ES-I3 (cell line): ENCODE results near the gene RTCB.
A peak's percentile ranks its signal among the peaks of the same experiment; 100 is the strongest.

Experiments used
- H3K36me3 ChIP-seq: 2 replicates; pipeline ENCODE4 v1.6.1; 2013; ENCODE audit warnings: mild to moderate bottlenecking, low read length, control low read depth, moderate library complexity; ENCODE audit not compliant: insufficient read depth
- H3K4me1 ChIP-seq: 2 replicates; pipeline ENCODE4 v1.6.1; 2013; ENCODE audit warnings: mild to moderate bottlenecking, control low read depth, low read length; ENCODE audit not compliant: insufficient read depth
- H3K9ac ChIP-seq: 2 replicates; pipeline ENCODE4 v1.6.1; 2013; ENCODE audit warnings: low read depth, mild to moderate bottlenecking, low read length, moderate library complexity
- H3K9me3 ChIP-seq: 2 replicates; pipeline ENCODE4 v1.6.1; 2013; ENCODE audit warnings: mild to moderate bottlenecking, low read length, moderate library complexity; ENCODE audit not compliant: control insufficient read depth, insufficient read depth

Gene RTCB

GRCh38 chr22:32411829-32412592, at the start of gene RTCB:
TSS of gene RTCB (minus strand) at chr22:32412247. CDS start at chr22:32412156, 91 bp downstream.
- Histone ChIP-seq H3K9me3 (no peaks in the 10 kb centered on the region), H3K4me1 (peaks cover 5% of the 10 kb centered on the region; the same call in 1 of the 2 replicates), H3K9ac (peak within 1 kb of the TSS; percentile 97), H3K36me3 (peaks cover 21% of the 10 kb centered on the region)

DNA sequence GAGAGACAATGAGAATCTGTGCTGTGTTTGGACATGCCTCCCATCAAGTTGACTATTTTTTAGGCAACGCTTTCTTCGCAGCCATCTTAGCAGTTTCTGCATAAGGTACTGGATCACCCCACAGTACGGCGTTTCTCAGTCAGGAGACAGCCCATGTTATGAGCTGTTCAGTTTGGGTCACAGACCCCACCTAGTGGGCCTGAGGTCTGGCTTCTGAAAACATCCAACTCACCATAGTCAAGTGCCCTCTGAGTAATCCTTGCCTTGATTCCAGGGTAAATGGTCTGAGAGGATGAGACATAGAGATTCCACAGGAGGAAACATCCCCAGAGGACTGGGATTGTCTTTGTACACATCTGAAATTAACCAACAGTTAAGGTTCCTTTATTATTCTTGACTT, 45.0 kb upstream of the RTCB start:
- Histone ChIP-seq H3K4me1 (no peaks in the 10 kb centered on the region), H3K36me3 (no peaks in the 10 kb centered on the region), H3K9ac (no peak overlapping the region)

DNA sequence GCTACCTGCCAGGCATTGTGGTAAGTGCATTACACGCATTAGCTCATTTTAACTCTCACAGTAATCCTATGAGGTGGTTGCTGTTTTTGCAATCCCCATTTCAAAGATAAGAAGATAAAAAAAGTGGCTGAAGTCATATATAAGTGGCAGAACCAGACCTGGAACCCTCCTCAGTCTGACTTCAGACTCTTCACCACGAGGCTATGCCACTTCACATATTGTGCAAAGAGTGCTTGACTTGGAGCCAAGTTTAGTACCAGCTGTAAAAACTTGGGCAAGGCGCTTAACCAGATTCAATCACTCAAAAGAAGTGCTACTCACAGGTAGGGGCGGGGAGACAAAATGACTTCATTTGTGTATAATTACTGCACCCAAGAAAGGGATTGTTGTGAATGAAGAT, 36.9 kb upstream of the RTCB start:
- no peaks in the 10 kb centered on the region for H3K9me3 ChIP-seq
- H3K9ac ChIP-seq, result no peak overlapping the region
- no peaks in the 10 kb centered on the region for H3K36me3 ChIP-seq
- no peaks in the 10 kb centered on the region for H3K4me1 ChIP-seq

More for the DNA sequence above, 45.0 kb upstream of the RTCB start:
- no peaks in the 10 kb centered on the region for H3K9me3 ChIP-seq

GRCh38 chr22:32446321-32446720, 34.3 kb upstream of the RTCB start:
- Histone ChIP-seq H3K4me1 (no peaks in the 10 kb centered on the region), H3K36me3 (no peaks in the 10 kb centered on the region), H3K9ac (no peak overlapping the region), H3K9me3 (no peaks in the 10 kb centered on the region)

DNA sequence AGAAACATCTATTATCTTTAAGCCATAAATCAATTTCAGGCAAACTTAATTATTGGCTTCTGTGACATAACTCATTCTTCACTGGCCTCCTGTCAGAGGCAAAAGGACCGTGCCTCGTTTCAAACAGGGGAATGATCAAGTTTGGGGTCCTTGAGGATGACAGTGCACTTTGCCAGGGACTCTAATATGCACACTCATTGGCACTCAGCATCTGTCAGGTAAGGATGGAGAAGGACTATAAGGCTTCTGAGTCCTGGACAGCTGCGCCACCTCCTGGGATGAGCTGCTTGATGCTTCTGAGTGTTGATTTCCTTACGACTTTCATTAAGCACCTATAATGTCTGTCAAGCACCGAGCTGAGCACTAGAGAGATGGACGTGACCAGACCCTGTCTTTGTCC, 32.0 kb upstream of the RTCB start:
- Histone ChIP-seq H3K36me3 (no peaks in the 10 kb centered on the region), H3K9ac (no peak overlapping the region), H3K9me3 (no peaks in the 10 kb centered on the region), H3K4me1 (no peaks in the 10 kb centered on the region)

GRCh38 chr22:32430352-32430751, 18.3 kb upstream of the RTCB start:
- Histone ChIP-seq H3K9me3 (no peaks in the 10 kb centered on the region), H3K4me1 (no peaks in the 10 kb centered on the region)

DNA sequence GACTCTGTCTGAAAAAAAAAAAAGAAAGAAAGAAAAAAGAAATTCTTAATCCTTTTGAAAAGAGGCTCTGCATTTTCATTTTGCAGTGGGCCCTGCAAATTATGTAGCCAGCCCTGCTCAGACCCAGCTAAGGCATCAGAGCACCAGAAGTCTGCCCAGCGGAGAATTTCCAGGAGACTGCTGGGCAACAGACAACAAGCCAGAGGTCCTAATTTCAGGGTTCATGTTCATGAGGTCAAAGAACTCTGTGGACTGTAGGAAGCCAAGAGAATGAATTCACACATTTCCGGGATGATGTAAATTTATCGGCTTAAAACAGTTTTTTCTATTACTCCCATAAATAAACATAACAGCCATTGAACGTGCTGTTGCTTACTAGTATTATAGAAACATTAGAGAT, 14.8 kb upstream of the RTCB start:
- no peaks in the 10 kb centered on the region; the same call in 1 of the 2 replicates for H3K4me1 ChIP-seq
- no peaks in the 10 kb centered on the region for H3K9me3 ChIP-seq
- H3K36me3 ChIP-seq, result no peaks in the 10 kb centered on the region
- no peak overlapping the region for H3K9ac ChIP-seq

More at GRCh38 chr22:32430352-32430751, 18.3 kb upstream of the RTCB start:
- Histone ChIP-seq H3K9ac (no peak overlapping the region), H3K36me3 (no peaks in the 10 kb centered on the region)

GRCh38 chr22:32423664-32424063, 11.6 kb upstream of the RTCB start:
- Histone ChIP-seq H3K36me3 (no peaks in the 10 kb centered on the region), H3K9me3 (no peaks in the 10 kb centered on the region), H3K9ac (no peak overlapping the region), H3K4me1 (no peaks in the 10 kb centered on the region; the same call in 1 of the 2 replicates)

- Histone ChIP-seq H3K36me3 (no peaks in the 10 kb centered on the region), H3K9me3 (no peaks in the 10 kb centered on the region), H3K9ac (no peak overlapping the region), H3K4me1 (no peaks in the 10 kb centered on the region; the same call in 1 of the 2 replicates)
Measured at GRCh38 chr22:32422062-32422461, 10.0 kb upstream of the RTCB start.

GRCh38 chr22:32421484-32421883, 9.4 kb upstream of the RTCB start:
- no peaks in the 10 kb centered on the region; the same call in 1 of the 2 replicates for H3K4me1 ChIP-seq
- no peaks in the 10 kb centered on the region for H3K36me3 ChIP-seq
- H3K9me3 ChIP-seq, result no peaks in the 10 kb centered on the region
- no peak overlapping the region for H3K9ac ChIP-seq

DNA sequence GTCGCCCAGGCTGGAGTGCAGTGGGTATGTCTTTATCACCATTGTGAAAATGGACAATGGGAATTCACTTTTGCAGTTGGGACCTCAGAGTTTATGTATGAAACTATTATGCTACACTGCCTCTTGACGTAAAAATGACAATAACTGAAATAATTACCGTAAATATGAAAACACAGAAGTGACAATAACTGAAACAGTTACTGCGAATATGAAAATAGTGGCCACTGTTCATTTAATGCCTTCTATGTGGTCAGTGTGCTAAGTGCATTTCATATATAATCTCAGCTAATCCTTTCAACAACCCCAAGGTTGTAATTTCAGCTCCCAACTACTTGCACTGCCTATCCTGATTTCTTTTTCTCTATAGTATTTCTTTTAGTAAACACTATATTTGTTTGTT, 5.9 kb upstream of the RTCB start:
- Histone ChIP-seq H3K9ac (no peak overlapping the region), H3K9me3 (no peaks in the 10 kb centered on the region), H3K36me3 (no peaks in the 10 kb centered on the region), H3K4me1 (no peaks in the 10 kb centered on the region; the same call in 1 of the 2 replicates)

GRCh38 chr22:32416556-32417085, 4.6 kb upstream of the RTCB start:
- Histone ChIP-seq H3K36me3 (no peaks in the 10 kb centered on the region), H3K4me1 (no peaks in the 10 kb centered on the region; the same call in 1 of the 2 replicates), H3K9ac (no peak overlapping the region), H3K9me3 (no peaks in the 10 kb centered on the region)

DNA sequence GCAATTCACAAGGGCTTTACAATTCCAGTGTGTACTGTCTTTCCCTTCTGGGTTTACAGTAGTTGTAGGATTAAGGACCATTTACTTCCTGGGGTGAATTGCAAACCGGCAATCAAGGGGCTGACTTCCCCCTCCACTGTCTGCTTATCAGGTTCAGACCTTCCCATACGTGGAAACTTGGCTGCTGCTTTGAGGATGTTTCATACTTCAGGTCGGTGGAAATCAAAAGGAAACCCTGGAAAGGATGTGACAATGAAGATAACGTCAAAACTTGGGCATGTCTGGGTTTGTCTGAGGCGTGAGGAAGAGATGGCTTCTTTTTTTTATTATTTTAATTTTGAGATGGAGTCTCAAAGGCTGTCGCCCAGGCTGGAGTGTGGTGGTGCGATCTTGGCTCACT, 2.1 kb upstream of the RTCB start:
- Histone ChIP-seq H3K36me3 (0 out of 2 replicates have a peak, but pooled peaks cover 6% of the 10 kb centered on the region), H3K9me3 (no peaks in the 10 kb centered on the region), H3K4me1 (peaks cover 5% of the 10 kb centered on the region; the same call in 1 of the 2 replicates), H3K9ac (no peak overlapping the region)

- Histone ChIP-seq H3K36me3 (0 out of 2 replicates have a peak, but pooled peaks cover 8% of the 10 kb centered on the region), H3K9me3 (no peaks in the 10 kb centered on the region), H3K9ac (no peak overlapping the region), H3K4me1 (peaks cover 5% of the 10 kb centered on the region; the same call in 1 of the 2 replicates)
Measured at GRCh38 chr22:32413719-32414118, 1.7 kb upstream of the RTCB start.

DNA sequence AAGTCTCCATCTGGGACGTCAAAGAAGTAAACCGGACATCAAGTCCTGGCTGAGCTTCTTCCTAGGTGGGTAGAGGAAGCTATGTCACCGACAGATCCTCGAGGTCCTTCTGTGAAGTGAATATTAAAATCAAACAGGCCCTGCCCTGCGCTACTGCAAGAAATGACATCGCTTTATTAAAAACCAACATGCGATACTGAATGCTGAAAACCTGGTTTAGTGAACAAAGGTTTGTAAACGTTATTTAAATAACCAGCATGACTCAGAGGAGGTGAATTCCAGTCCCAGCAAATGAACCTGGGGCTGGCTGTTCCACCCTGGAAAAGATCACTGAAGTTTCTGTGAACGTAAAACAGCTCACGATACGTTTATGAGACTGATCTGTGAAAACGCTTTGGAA, 645 bp downstream of the RTCB start:
- Histone ChIP-seq H3K9ac (peak overlapping the region; percentile 97), H3K9me3 (no peaks in the 10 kb centered on the region), H3K4me1 (peaks cover 5% of the 10 kb centered on the region; the same call in 1 of the 2 replicates), H3K36me3 (peaks cover 24% of the 10 kb centered on the region)
